ENCODE measurements around the gene COL10A1.

DNA sequence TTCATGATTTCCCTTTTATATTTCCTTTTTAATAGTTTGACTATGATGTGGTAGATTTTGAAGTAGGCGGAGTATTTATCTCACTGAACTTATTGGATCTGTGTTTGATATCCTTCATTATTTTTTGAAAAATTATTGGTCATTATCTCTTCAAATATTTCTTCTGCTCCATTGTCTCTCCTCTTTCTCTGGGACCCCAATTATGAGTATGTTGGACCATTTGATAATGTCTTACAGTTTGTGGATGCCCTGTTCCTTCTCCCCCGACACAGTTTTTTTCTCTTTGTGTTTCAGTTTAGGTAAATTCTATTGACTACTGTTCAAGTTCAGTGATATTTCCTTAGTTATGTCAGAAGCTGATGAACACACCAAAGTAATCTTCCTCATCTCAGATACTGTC lies 49.4 kb upstream of the COL10A1 start:
- TF ChIP-seq CTCF (IDR thresholded peaks at IDR 0.05): no peak
- no peak for TF ChIP-seq POLR2A (IDR thresholded peaks at IDR 0.05)
